Frontal cortex (tissue), 4 donors: ENCODE data around the gene MCTP2. TPM values are rescaled to one million over a fixed set of nuclear protein-coding genes. Genes with fewer than 3 reads are reported as not detected.
A peak's percentile ranks its signal among the peaks of the same experiment; 100 is the strongest.

Experiments
- DNase-seq, 2 donors: peaks; one replicate each; pipeline ENCODE4 v3.0.0; 2012; ENCODE audit warnings: low spot score in 2 of 2
- FAIRE-seq: peaks from 2 replicates; lab custom pipeline; 2012; peaks lifted over from hg19 to GRCh38; lab: Jason Lieb, UNC
- total RNA-seq: library from RNA; depleted of rRNA; stranded (reverse); fragments of >200 nt; gene quantifications from one replicate; pipeline ENCODE4 v1.2.3, GENCODE V29; 2014
- donor health status: control.
- donor health status: control.
- donor health status: control.

The MCTP2 gene
- total RNA-seq, 1 donor from 2014 or later = 1.2 TPM

- FAIRE-seq (no peak), DNase-seq (no peak)
These were observed 148.6 kb downstream of the MCTP2 start for GRCh38 chr15:94379986-94380385.

- FAIRE-seq (no peak), DNase-seq (no peak)
These were observed 149.4 kb downstream of the MCTP2 start for GRCh38 chr15:94380798-94381197.

GRCh38 chr15:94381384-94381783, 150.0 kb downstream of the MCTP2 start:
- no peak for FAIRE-seq
- DNase-seq = no peak

- DNase-seq (no peak), FAIRE-seq (no peak)
These were observed 151.7 kb downstream of the MCTP2 start for GRCh38 chr15:94383041-94383440.

- no peak for FAIRE-seq
- DNase-seq = no peak
These were observed 152.3 kb downstream of the MCTP2 start for GRCh38 chr15:94383706-94384105.

- FAIRE-seq (no peak), DNase-seq (no peak)
These were observed 154.1 kb downstream of the MCTP2 start for GRCh38 chr15:94385441-94385840.

GRCh38 chr15:94386351-94386750, 155.0 kb downstream of the MCTP2 start:
- no peak for FAIRE-seq
- DNase-seq = no peak

- no peak for FAIRE-seq
- DNase-seq = no peak
These were observed 156.1 kb downstream of the MCTP2 start for GRCh38 chr15:94387442-94387841.

- DNase-seq (no peak), FAIRE-seq (no peak)
These were observed 156.6 kb downstream of the MCTP2 start for GRCh38 chr15:94387849-94388441.

- DNase-seq (no peak), FAIRE-seq (no peak)
These were observed 164.3 kb downstream of the MCTP2 start for GRCh38 chr15:94395640-94396039.

GRCh38 chr15:94397337-94397736, 166.0 kb downstream of the MCTP2 start:
- DNase-seq = no peak
- no peak for FAIRE-seq

- FAIRE-seq (no peak), DNase-seq (no peak)
These were observed 166.6 kb downstream of the MCTP2 start for GRCh38 chr15:94398001-94398400.

GRCh38 chr15:94400526-94401298, 169.4 kb downstream of the MCTP2 start:
- FAIRE-seq = no peak
- DNase-seq = no peak

- DNase-seq (no peak), FAIRE-seq (no peak)
These were observed 172.0 kb downstream of the MCTP2 start for GRCh38 chr15:94403331-94403730.

GRCh38 chr15:94404733-94405283, 173.4 kb downstream of the MCTP2 start:
- no peak for FAIRE-seq
- DNase-seq = no peak

GRCh38 chr15:94411285-94411684, 179.9 kb downstream of the MCTP2 start:
- no peak for DNase-seq
- no peak for FAIRE-seq

GRCh38 chr15:94411846-94412245, 180.5 kb downstream of the MCTP2 start:
- DNase-seq (no peak), FAIRE-seq (no peak)

GRCh38 chr15:94412979-94413746, 181.8 kb downstream of the MCTP2 start:
- no peak for DNase-seq

GRCh38 chr15:94414916-94415315, 183.6 kb downstream of the MCTP2 start:
- DNase-seq (no peak), FAIRE-seq (no peak)

More at GRCh38 chr15:94412979-94413746, 181.8 kb downstream of the MCTP2 start:
- FAIRE-seq = peak; percentile 63

GRCh38 chr15:94416267-94416666, 184.9 kb downstream of the MCTP2 start:
- FAIRE-seq = no peak
- DNase-seq = no peak

GRCh38 chr15:94416820-94417219, 185.5 kb downstream of the MCTP2 start:
- DNase-seq (no peak), FAIRE-seq (no peak)
